ENCODE measurements around the gene CREBBP.

DNA sequence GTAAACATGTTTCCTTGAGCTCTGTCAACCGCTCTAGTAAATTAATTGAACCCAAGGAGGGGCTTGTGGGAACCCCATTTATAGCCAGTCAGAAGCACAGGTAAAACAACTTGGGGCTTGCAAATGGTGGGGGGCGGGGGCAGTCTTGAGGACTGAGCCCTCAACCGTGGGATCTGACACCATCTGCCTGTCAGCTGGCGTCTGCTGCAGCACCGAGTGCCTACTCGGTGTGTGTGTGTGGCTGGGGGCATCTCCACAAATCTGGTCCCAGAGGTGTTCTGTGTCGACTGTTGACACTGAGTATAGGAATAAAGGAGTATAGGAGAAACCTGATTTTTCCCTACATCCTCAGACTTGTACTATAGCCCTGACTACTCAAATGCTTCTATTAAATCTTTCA is 20.6 kb downstream of the CREBBP start:
- TF ChIP-seq ILK (tag; IDR thresholded peaks at IDR 0.05; ENCODE audit: borderline replicate concordance, low read depth) (no peak), POLR2A (conservative IDR thresholded peaks at IDR 0.05) (no peak), POLR3A (IDR thresholded peaks at IDR 0.05; ENCODE audit: borderline replicate concordance, extremely low read depth, insufficient read depth, insufficient read length) (no peak), NRF1 (conservative IDR thresholded peaks at IDR 0.05 in 1 of 2, IDR thresholded peaks at IDR 0.05 in 1 of 2) (no peak), CTBP1 (IDR thresholded peaks at IDR 0.05; ENCODE audit: borderline replicate concordance) (no peak), ZNF561 (CRISPR knock-in tag; conservative IDR thresholded peaks at IDR 0.05) (no peak), ZNF76 (CRISPR knock-in tag; IDR thresholded peaks at IDR 0.05; ENCODE audit: borderline replicate concordance) (no peak), KAT2B (IDR thresholded peaks at IDR 0.05; ENCODE audit: low read depth, low read length) (no peak), CC2D1A (IDR thresholded peaks at IDR 0.05) (no peak)

Data from K562 (cell line).